HG02798 (cell line): ENCODE measurements around the gene BCOR.
A peak's percentile ranks its signal among the peaks of the same experiment; 100 is the strongest.

Experiments
- ATAC-seq: cut with Tn5 transposase; IDR thresholded peaks from one replicate; pipeline ENCODE4 v1.9.1; 2021; ENCODE audit warnings: mild to moderate bottlenecking; ENCODE audit not compliant: unreplicated experiment, poor library complexity

BCOR gene

DNA sequence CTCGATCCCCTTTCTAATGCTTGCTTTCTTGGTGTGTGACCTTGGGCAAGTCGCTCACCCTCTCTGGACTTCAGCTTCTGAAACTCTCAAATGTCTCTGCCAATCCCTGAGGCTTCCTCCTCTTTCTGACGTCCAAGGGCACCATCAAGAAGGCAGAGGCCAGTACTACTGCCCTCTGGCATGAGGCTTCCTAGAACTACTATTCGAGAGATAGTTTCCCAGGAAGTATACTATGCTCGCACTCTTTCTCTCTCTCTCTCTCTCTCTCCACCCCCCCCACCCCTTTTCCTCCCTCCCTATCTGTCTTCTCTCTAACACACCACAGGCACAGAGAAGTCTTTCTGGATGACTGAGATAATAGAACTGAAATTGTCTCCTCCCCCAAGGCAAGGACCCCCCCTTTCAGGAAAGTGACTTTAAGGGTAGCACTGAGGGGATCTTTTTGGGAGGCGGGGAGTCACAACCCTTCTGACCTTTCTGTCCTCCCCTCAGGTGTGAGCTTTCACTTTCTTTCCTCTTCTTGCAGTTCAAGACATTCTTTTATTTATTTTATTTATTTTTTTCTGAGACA lies 20.0 kb upstream of the BCOR start:
- no peak for ATAC-seq

DNA sequence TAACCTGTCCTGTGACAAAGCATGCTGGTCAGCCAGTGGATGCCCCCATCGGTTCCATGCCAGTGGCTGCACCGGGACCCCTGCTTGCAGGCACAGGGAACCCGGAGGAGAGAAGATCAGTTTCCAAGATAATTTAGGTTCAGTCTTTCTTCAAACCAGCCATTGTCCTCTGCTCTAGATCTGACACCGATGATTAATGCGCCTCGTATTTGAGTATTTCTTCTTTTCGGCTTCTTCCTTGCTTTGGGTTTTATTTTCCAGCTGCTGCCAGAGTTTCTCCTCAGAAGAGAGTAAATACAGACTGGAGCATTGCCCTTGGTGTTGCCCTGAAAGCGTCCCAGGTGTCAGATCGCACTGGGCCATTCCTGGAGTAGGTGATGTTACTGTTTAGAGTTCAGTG lies 19.2 kb upstream of the BCOR start:
- ATAC-seq, result no peak

GRCh38 chrX:40112996-40113395 lies 15.2 kb upstream of the BCOR start:
- no peak for ATAC-seq

DNA sequence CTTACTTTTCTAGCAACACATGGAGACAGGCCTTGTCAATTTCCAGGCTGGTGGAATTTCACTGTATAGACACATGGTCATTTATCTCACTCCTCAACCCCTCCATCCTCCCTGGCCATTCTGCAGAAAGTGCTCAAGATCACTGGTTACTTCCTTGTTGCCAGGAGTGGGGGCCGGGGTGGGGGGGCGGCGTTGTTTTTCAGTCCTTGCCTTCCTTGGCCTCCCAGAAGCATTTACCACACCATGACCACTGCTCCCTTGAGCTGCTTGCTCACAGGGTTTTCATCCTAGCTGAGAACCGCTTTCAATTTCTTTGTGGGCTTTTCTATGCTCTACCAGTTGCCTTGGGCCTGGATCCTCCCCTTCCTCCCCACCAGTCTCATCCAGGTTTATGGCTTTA lies 14.1 kb upstream of the BCOR start:
- no peak for ATAC-seq

DNA sequence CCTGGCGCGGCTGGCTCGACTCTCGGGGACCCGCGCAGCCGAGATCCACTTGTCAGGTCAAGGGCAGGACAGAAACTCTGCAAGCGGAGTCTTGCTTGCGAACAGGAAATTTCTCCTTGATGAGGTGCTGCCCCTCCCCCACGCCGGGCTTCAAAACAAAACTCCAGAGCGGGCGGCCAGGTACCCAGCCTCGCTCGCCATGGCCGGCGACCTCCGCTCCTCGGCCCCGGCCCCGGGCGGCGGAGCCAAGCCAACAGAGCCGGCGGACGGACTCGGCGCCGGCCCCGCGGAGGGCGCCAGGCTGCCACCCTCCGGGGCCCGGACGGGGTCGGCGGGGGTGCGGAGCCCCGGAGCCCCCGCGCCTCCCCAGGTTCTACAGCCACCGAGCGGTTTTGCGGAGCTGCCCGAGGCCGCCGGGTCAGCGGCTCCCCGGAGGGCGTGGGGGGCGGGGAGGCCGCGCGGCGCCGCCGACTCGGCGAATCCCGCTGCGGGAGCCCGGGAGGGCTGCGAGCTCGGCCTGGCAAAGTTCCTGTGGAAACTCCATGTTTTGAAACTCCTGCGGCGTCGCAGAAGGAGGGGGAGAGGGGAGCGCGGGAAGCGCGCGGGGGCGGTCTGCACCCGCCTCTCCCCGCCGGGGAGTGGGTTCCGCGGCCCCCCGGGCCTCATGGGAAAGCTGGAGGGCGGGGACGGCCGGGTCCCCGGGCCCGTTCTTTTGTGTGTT lies 11.7 kb upstream of the BCOR start:
- ATAC-seq, result no peak

GRCh38 chrX:40108959-40109287 lies 11.2 kb upstream of the BCOR start:
- ATAC-seq, result peak; percentile 26

DNA sequence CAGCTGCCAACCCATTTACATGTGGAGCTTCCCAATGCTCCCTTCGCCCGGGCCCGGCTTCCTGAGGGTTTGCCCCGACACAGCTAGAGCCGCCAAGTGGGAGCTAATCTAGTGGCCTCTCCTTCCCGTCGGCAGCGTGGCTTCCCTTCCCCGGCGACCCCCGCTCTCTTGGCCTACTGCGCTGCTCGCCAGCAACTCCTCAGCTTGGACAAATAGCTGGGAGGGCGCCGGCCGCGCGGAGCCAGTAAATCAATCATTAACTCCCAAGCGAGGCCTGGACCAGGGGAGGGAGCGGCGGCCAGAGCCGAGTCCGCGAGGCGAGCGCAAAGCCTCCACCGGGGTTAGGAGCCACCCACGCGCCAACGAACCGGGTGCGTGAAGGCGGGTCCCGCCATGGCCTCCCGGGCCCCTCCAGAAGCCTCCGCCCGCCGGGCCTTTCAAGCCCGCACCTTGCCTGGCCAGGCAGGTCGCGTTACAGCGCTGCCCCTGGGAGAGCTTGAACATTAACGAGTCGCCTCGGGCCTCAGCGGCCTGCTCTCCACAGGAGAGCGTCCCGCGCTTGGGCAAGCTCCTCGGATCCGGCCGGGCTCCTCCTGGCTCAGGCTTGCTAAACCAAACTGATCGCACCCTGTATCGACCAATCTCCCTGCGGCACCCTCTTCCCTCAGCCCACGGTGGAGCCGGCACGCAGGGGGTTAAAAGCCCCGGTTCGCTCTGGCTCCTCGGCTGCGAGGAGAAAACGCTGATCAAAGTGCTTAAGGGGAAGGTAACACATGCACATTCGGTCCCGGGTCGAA lies 10.6 kb upstream of the BCOR start:
- ATAC-seq, result no peak

DNA sequence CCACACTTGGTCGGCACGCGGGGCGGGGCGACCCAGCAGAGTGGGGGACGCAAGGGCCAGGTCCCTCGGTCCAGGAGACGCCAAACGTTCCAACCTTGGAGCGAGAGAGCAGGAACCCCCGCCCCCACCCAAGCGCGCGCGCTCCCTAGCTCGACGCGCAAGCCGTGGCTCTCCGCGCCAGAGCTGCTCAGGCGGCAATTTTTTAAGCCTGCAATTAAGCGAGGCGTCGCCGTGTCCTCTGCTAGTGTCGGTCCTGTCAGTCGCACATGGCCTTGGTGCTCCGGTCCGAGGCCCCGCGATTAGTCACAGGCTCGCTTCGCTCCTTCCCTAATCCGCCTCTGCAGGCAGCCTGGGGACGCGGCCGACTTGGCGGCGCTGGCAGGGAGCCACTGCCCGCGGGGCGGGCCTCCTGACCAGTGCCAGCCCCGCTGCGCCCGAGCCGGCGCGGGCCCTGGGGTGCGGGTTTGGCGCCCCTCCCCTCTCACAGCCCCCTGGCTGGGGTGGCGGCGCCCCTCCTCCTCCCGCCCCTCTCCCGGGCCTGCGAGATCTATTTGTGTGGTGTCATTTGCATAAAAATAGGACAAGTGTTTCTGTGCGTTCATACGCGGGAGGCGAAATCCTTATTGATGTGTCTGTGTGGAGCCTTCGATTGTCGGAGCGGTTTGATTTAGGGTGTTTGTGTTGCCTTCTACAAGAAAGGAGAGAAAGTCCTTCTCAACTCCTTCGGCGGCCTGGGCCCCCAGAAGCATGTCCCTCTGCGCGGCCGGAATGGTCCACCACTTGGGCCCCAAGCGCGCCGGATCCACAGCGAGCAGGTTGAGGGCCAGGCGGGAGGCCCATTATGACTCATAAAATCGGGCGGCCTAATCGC lies 9.8 kb upstream of the BCOR start:
- ATAC-seq, result no peak

GRCh38 chrX:40106676-40107290 lies 9.0 kb upstream of the BCOR start:
- ATAC-seq, result no peak

- ATAC-seq, result no peak
Observed at GRCh38 chrX:40105835-40106675, 8.3 kb upstream of the BCOR start.

- peak; percentile 40 for ATAC-seq
Observed at GRCh38 chrX:40104985-40105834, 7.5 kb upstream of the BCOR start.

GRCh38 chrX:40104630-40104984 lies 6.8 kb upstream of the BCOR start:
- ATAC-seq, result peak; percentile 34

DNA sequence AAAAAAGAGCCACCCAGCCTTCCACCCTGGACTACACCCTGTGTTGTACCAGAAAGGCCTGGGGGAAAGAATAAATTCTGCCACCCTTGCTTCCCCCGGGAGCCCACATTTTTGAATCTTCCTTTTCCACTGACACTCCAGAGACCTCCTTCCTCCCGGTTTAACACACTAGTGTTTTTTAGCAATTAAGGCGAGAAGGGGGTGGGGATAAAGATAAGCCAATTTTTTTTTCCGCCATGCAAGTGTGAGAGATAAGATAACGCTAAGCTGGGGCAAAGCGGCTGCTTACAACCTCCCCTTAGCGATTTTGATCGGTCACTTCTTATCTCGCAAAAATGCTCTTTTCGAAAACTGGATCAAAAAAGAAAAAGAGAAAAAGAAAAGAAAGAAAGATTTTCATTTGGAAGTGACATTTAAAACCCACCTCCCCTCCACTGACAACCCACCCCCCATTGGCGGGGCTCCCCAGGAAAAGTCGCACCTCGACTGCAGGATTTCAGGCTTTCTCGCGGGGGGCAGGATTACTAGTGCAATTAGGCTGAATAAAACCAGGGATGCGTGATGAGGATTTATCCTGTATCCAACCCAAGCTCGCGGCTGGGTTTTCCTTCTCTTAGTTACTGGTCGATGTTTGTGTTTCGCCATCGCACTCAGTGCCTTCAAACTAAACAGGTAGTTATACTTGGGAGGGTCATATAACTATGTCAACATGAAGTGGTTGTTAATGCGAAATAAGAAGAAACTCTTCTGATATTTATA lies 6.0 kb upstream of the BCOR start:
- no peak for ATAC-seq

GRCh38 chrX:40102393-40103381 lies 4.9 kb upstream of the BCOR start:
- ATAC-seq, result no peak

DNA sequence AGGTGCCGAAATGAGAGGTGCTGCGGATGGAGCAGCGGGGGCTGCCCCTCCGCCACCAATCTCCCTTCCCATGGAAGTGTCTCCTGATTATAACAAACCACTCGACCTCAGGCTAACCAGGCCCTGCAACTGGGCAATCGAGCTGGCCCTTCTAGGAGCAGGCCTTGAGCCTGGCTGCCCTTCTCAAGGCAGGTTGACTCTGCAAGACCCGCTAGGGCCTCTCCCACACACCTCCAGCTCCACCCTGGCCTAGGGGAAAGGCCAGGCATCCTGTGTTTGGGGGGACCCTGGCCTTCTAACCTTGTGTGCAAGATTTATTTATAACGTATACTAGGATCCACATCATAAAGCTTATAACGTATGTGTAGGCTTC lies 3.7 kb upstream of the BCOR start:
- no peak for ATAC-seq

- no peak for ATAC-seq
Observed at GRCh38 chrX:40100537-40101429, 3.0 kb upstream of the BCOR start.
